NCI-H1694 (cell line): Measurements from ENCODE around the gene LHX5.
A peak's percentile ranks its signal among the peaks of the same experiment; 100 is the strongest.

Experiments used
- DNase-seq: peaks from one replicate; lab custom pipeline; 2025; lab: John Stamatoyannopoulos, UW

The LHX5 gene

DNA sequence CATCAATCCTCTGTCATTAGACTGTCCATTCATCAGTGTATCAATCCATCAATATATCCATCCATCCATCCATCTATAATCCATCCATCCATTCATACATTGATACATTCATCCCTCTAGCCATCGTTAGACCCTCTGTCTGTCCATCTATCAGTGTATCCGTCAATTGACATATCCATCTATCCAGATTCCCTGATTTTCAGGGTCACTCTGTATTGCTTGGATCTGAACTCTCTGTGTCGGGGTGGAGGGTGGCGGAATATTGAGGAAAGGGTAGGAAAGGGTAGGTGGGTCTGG is 32.4 kb downstream of the LHX5 start:
- no peak for DNase-seq

- DNase-seq = no peak
Measured at GRCh38 chr12:113438523-113439300, 33.0 kb downstream of the LHX5 start.

GRCh38 chr12:113437729-113438100 is 34.0 kb downstream of the LHX5 start:
- no peak for DNase-seq

- no peak for DNase-seq
Measured at GRCh38 chr12:113436993-113437728, 34.5 kb downstream of the LHX5 start.

DNA sequence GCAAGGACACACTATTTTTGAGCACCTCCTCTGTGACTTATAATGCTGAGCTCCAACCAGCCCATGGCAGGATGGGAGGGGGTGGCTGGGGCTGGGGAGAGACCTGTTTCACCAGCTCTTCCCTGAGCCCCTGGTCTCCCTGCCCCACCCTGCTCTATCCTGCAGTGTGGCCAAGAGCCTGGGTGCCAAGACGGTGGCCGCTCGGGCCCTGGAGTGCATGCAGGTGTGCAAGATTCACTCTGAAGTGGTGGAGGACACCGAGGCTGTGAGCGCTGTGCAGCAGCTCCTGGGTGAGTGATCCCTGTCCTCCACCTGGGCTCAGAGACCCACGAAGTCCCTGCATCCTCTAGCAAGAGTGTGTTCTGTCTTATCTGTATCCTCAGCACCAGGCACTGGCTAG is 35.1 kb downstream of the LHX5 start:
- no peak for DNase-seq

DNA sequence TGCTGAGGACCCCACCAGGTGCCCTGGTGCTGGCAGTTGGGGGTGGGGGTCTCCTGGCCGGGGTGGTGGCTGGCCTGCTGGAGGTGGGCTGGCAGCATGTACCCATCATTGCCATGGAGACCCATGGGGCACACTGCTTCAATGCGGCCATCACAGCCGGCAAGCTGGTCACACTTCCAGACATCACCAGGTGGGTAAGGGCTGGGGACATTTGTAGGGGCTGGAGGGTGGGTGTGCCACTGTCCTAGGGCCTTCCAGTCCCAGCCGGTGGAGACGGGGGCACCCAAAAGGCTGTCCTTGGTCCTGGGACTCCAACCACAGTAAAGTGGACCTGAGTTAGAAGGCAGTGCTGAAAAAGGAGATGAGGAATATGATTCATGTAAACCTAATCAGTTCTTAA is 36.3 kb downstream of the LHX5 start:
- no peak for DNase-seq

DNA sequence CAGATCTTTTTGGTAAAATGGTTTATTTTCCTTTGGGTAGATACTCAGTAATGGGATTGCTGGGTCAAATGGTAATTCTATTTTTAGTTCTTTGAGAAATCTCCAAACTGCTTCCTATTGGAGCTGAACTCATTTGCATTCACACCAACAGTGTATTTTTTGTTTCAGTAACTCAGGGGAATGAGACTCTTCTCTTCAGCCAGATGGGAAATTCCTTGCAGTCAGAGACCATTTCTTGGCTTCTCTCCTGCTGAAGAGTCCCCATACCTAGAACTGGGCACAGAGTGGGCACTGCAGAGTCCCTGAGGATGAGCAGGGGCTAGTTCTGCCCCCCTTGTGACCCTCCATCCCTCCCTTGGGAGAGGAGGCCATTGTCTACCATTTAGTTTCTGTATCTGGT is 38.7 kb downstream of the LHX5 start:
- DNase-seq = no peak

DNA sequence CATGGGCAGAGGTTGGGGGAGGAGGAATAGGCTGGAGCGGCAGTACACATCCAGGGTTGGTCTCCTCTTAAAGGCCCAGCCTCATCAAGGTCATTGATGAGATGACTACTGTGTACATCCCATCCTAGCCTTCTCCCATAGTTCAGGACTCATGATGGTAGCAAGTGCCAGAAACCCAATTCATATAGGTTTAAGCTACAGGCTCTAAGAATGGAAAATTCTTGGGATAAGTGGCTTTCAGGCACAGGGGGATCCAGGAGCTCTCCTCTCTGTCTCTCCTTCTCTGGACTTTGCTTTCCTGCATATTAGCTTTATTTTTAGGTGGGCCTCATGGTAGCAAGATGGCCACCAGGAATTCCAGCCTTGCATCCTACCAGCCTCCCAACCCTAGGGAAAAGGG is 43.2 kb downstream of the LHX5 start:
- DNase-seq = no peak

- DNase-seq = no peak
Measured at GRCh38 chr12:113427882-113428281, 43.8 kb downstream of the LHX5 start.

DNA sequence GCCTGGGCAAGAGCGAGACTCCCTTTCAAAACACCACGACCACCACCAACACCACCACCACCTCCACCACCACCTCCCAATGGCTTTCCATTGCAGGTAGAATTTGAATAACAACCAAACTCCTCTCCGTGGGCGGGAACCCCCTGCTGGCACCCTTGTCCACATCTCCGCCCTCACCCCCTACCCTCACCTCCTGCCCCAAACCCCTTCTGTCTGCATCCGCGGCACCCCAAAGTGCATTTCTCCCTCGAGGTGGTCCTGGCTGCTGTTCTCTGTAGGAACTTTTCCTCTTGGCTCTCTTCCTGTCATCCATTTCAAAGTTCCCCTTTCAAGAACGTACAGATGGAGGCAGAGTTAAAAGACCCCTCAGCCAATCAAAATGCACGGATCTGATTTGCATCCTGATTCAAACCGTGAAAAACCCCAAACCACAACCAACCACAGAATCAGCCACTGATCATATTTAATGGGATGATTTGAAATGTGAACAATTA is 45.7 kb downstream of the LHX5 start:
- DNase-seq = no peak

DNA sequence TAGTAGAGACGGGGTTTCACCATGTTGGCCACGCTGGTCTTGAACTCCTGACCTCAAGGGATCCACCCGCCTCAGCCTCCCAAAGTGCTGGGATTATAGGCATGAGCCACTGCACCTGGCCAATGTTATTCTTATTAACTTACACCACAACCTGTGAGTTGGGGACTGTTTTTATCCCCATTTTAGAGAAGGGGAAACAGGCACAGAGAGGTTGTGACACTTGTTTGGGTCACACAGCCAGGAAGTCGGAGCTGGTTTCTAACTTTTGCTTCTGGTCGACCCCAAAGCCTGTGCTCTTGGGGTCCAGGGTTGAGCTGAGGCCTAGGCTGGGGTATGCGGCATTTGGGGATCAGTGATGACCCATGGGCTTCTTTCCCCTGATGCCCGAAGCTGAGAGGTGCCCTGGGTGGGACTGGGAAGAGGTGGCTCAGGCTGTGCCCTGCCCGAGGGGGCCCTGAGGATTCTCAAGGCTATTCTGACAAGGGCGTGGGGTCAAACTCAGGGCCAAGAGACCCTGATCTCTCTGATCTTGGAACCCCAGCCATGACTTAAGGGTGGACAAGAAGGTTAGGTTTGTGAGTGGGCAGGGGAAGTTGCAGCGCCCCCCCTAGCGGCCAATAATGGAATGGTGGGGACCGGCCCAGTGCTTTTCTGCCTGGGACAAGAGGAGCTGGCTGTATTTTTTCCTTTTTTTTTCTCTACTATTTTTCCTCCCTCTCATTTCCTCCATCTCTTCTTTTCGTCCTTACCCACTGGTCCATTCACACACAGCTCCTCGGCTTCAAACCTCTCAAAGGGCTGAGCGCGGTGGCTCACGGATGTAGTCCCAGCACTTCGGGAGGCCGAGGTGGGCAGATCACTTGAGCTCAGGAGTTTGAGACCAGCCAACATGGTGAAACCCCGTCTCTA is 46.5 kb downstream of the LHX5 start:
- peak; percentile 2 for DNase-seq

- DNase-seq = no peak
Measured at GRCh38 chr12:113424456-113424855, 47.2 kb downstream of the LHX5 start.

- DNase-seq = no peak
Measured at GRCh38 chr12:113422886-113423669, 48.6 kb downstream of the LHX5 start.

- no peak for DNase-seq
Measured at GRCh38 chr12:113422030-113422885, 49.4 kb downstream of the LHX5 start, which contains the start of gene SDSL. Gene SDSL, plus strand, starts transcription at chr12:113422380. Its CDS starts 5,603 bp downstream, at chr12:113427983.

GRCh38 chr12:113420996-113421595 is 50.6 kb downstream of the LHX5 start:
- no peak for DNase-seq

GRCh38 chr12:113418213-113418879 is 53.3 kb downstream of the LHX5 start:
- DNase-seq = no peak

GRCh38 chr12:113416091-113416754 is 55.4 kb downstream of the LHX5 start:
- DNase-seq = no peak

GRCh38 chr12:113414519-113415038 is 57.1 kb downstream of the LHX5 start:
- DNase-seq = no peak

GRCh38 chr12:113413488-113413939 is 58.2 kb downstream of the LHX5 start:
- DNase-seq = no peak
